ENCODE data around the gene SPTLC2. TPM values are rescaled to one million over a fixed set of nuclear protein-coding genes. Genes with fewer than 3 reads are reported as not detected.

The SPTLC2 gene
- total and polyA plus RNA-seq, 2 of the 13 experiments (the other 11 are each of a cell fraction or from before 2014, with no cell fraction given) = 17.4 to 17.5 TPM

- TF ChIP-seq ZNF407 (CRISPR knock-in tag; IDR thresholded peaks at IDR 0.05; ENCODE audit: not compliant biosample characterization) (no peak), BCL6 (CRISPR knock-in tag; IDR thresholded peaks at IDR 0.05) (no peak)
Observed at GRCh38 chr14:77610553-77610952, 5.9 kb downstream of the SPTLC2 start (continued).

GRCh38 chr14:77609922-77610321 lies 6.5 kb downstream of the SPTLC2 start:
- Histone ChIP-seq H3K36me3 (replicated peaks in 1 of 2; ENCODE audit: control insufficient read depth in 1 of 2, insufficient read depth in 2 of 2, low read length in 2 of 2) (no peaks in the 10 kb centered on the region), H3K9me3 (ENCODE audit: low read length) (no peaks in the 10 kb centered on the region), H3K27me3 (ENCODE audit: control insufficient read depth in 1 of 2, insufficient read depth in 2 of 2, low read length in 2 of 2) (no peaks in the 10 kb centered on the region), H3K79me2 (ENCODE audit: insufficient read depth, low read length) (peaks cover 64% of the 10 kb centered on the region), H3K4me3 (replicated peaks in 1 of 3; ENCODE audit: insufficient read depth in 1 of 3, low read depth in 2 of 3, low read length in 3 of 3) (no peak overlapping the region), H4K20me1 (ENCODE audit: insufficient read depth, low read length) (no peaks in the 10 kb centered on the region), H3K4me2 (ENCODE audit: low read depth, low read length) (no peak overlapping the region), H3K27ac (ENCODE audit: extremely low read length, insufficient read depth, low read length) (no peak overlapping the region), H3K4me1 (ENCODE audit: insufficient read depth, low read length) (peaks cover 45% of the 10 kb centered on the region), H2AFZ (ENCODE audit: low read length) (no peak overlapping the region), H3K9ac (ENCODE audit: insufficient read depth, low read depth, low read length) (no peak overlapping the region)
- BruUV-seq (replicated peaks) = no TSS peak
- ATAC-seq = no peak
- WGBS (ENCODE audit: low lambda C conversion rate) = 100% methylated on average over 3 of the region's 3 CpGs
- intact Hi-C loops (cut with micrococcal nuclease; ENCODE audit: unreplicated experiment) = no loop called here
- ChIA-PET POLR2A (no interaction called here), CTCF (ENCODE audit: low intra/inter-chr PET ratio, low total read pairs) (no interaction called here)
- DNase-seq (ENCODE audit: low spot score) = no peak
- FAIRE-seq = no peak
- in situ Hi-C loops (cut with HindIII; ENCODE audit: extremely low pct_ligation_motif_present, low pct_unique_long_range_greater_than_20kb) = no loop called here
- TF ChIP-seq TRIM24 (CRISPR knock-in tag; IDR thresholded peaks at IDR 0.05) (no peak), DRAP1 (CRISPR knock-in tag; IDR thresholded peaks at IDR 0.05) (no peak), RAD51 (IDR thresholded peaks at IDR 0.05; ENCODE audit: borderline replicate concordance) (no peak), ZNF343 (CRISPR knock-in tag; IDR thresholded peaks at IDR 0.05) (no peak), ZBTB1 (CRISPR knock-in tag; IDR thresholded peaks at IDR 0.05; ENCODE audit: borderline replicate concordance) (no peak), ZNF235 (CRISPR knock-in tag; IDR thresholded peaks at IDR 0.05; ENCODE audit: borderline replicate concordance) (no peak), CC2D1A (CRISPR knock-in tag; IDR thresholded peaks at IDR 0.05) (no peak), STAT5B (CRISPR knock-in tag; IDR thresholded peaks at IDR 0.05) (no peak), ZNF430 (CRISPR knock-in tag; IDR thresholded peaks at IDR 0.05) (no peak), AFF4 (CRISPR knock-in tag; IDR thresholded peaks at IDR 0.05) (no peak), NKX3-1 (CRISPR knock-in tag; IDR thresholded peaks at IDR 0.05) (no peak)
